Activated CD4-positive, alpha-beta T cell treated with anti-CD3 and anti-CD28 coated beads for 4 hours (primary cell): ENCODE data around the gene GRHL3.

Experiments
- DNase-seq, 2 donors: peaks; one replicate each; pipeline ENCODE4 v3.0.0-alpha.2; 2020

The GRHL3 gene

DNA sequence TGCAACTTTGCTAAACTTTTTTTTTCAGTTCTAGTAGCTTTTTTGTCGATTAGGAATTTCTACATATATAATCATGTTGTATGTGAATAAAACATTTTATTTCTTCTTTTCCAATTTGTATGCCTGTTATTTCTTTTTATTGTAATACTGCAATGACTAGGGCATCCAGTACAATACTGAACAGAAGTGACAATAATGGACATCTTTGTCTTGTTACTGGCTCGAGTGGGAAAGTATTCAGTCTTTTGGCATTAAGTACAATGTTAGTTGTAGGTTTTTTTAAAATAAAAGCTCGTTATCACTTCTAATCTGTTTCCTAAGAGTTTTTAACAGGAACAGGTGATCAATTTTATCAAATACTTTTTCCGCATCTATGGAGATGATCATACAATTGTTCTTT lies 84.6 kb downstream of the GRHL3 start:
- DNase-seq, result no peak
